Transverse colon (tissue), 3 donors: ENCODE data around the gene SMG6.

Experiments
- POLR2A ChIP-seq: fragments of 450-650 bp; IDR thresholded peaks from one replicate; pipeline ENCODE4 v1.6.1; 2016; ENCODE audit warnings: antibody characterized with exemption, mild to moderate bottlenecking, moderate library complexity
- TF ChIP-seq, protein P1 (sequence below), 5 experiments: fragments of 200-600 bp in 3 of 5; fragments of 450-650 bp in 2 of 5; sonication (generic) in 3 of 5; IDR thresholded peaks; 1 replicate in 2 of 5; 2 replicates in 3 of 5; pipeline ENCODE4 v1.5.1; 2016 to 2017; ENCODE audit warnings: antibody characterized with exemption in 5 of 5, inconsistent platforms in 3 of 5, mild to moderate bottlenecking in 2 of 5, moderate library complexity in 1 of 5

- TF ChIP-seq, protein P1, sequence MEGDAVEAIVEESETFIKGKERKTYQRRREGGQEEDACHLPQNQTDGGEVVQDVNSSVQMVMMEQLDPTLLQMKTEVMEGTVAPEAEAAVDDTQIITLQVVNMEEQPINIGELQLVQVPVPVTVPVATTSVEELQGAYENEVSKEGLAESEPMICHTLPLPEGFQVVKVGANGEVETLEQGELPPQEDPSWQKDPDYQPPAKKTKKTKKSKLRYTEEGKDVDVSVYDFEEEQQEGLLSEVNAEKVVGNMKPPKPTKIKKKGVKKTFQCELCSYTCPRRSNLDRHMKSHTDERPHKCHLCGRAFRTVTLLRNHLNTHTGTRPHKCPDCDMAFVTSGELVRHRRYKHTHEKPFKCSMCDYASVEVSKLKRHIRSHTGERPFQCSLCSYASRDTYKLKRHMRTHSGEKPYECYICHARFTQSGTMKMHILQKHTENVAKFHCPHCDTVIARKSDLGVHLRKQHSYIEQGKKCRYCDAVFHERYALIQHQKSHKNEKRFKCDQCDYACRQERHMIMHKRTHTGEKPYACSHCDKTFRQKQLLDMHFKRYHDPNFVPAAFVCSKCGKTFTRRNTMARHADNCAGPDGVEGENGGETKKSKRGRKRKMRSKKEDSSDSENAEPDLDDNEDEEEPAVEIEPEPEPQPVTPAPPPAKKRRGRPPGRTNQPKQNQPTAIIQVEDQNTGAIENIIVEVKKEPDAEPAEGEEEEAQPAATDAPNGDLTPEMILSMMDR (IDR thresholded peaks at IDR 0.05), result no peak
- no peak for TF ChIP-seq POLR2A
These were observed 113.6 kb downstream of the SMG6 start for GRCh38 chr17:2190014-2190413.
